GM21528 (cell line): ENCODE data around the gene STMND1.

ENCODE experiments used
- ATAC-seq: cut with Tn5 transposase; IDR thresholded peaks from one replicate; pipeline ENCODE4 v1.9.1; 2021; ENCODE audit warnings: mild to moderate bottlenecking, moderate library complexity; ENCODE audit not compliant: unreplicated experiment, low FRiP score

Gene STMND1

DNA sequence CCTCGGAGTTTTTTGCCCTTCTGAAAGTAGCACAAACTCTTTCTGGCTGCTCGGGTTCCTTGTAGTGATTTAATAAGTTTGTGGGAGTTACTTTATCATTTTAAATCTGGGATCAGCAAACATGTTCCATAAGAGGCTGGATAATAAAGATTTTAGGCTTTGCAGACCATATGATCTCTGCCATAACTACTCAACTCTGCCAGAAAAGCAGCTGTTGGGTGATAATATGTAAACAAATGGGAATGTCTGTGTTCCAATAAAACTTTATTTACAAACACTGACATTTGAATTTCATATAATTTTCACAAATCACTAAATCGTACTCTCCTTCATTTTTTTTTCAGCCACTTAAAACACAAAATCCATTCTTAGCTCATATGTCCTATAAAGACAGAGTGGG, 3.9 kb upstream of the STMND1 start:
- ATAC-seq = no peak

GRCh38 chr6:17098538-17098937, 3.3 kb upstream of the STMND1 start:
- no peak for ATAC-seq

GRCh38 chr6:17099401-17100059, 2.3 kb upstream of the STMND1 start:
- no peak for ATAC-seq

DNA sequence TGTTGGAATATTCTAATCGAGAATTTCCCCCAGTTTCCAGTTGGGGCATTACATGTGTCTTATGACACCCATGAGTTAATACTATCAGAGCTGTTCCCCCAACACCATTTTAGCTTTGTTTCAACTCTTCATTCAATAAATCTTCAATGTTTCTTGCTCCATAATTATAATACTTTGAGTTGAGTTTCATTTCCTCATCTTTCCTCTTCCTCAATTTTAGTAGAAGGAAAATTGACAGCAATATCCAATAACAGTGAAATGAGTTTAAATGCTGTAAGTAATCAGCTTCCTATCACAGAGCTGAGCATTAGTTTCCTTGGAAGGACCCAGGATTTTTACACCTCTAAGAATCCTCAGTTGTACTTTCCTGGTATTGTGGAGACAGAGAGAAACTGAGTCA, 1.0 kb upstream of the STMND1 start:
- ATAC-seq = no peak

DNA sequence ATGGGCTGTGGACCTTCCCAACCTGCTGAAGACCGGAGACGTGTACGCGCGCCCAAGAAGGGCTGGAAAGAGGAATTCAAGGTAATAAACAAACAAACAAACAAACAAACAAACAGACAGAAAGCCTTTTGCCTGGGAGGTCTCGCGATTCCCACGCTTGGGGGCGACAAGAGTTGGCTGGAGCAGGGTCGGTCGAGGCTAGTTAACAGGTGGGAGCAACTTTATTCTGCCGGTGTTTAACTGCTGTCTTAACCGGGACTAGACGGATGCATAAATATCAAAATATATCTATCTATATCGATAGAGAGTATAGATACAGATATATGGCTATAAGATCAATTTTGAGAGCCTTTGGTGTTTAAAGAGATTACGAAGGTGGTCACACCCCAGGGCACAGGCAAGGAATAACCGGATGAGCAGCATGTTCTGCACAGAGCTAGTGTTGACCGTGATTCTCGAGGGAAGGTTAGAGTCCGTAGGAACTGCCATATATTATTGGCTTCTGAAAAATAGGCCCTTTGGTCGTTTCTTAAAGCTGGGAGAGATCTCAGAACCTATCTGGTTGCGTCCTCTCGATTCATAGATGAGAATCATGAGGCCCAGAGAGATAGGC, 514 bp downstream of the STMND1 start:
- no peak for ATAC-seq

- no peak for ATAC-seq
These were observed 1.9 kb downstream of the STMND1 start for GRCh38 chr6:17103715-17104114.

DNA sequence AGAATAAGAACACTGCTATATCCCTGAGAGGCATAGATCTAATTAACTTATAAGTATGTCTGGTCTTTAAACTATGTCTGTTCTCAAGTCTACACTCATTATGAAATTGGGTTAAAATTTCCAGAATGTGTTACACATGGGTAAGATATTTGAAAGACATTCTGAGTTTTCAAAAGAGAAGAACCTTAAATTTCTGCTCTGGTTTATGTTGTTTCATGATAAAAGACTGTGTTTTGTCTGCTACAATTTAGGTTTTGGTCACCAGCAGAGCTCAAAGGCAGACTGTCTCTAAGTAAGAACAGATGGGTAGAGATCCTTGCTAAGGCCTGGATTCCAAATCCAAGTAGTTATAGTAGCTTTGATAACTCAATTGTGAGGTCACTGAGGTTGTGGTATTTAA, 6.0 kb downstream of the STMND1 start:
- ATAC-seq = no peak

GRCh38 chr6:17115251-17116116, 13.6 kb downstream of the STMND1 start:
- ATAC-seq = no peak

- no peak for ATAC-seq
These were observed 14.2 kb downstream of the STMND1 start for GRCh38 chr6:17116117-17116440.

- no peak for ATAC-seq
These were observed 18.2 kb downstream of the STMND1 start for GRCh38 chr6:17120019-17120418.

DNA sequence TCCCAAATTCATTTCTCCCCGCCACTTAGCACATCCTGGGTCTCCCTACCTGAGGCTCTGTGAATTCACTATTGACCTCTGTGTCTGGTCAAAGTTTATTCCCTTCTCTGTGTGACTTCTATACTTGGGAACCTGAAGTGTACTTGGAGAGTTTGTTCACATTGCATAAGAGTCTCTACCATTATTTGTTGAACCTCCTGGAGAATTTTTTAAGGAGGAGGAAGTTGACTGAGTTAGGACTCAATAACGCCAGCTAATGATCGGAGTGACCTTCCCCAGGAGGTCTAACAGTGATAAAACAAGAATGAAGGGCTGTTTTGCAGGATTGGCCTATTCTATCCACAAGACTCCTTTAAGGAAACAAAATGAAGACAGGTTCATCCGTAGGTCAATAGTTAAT, 23.6 kb downstream of the STMND1 start:
- ATAC-seq = no peak

- no peak for ATAC-seq
These were observed 28.9 kb downstream of the STMND1 start for GRCh38 chr6:17130786-17131185.

DNA sequence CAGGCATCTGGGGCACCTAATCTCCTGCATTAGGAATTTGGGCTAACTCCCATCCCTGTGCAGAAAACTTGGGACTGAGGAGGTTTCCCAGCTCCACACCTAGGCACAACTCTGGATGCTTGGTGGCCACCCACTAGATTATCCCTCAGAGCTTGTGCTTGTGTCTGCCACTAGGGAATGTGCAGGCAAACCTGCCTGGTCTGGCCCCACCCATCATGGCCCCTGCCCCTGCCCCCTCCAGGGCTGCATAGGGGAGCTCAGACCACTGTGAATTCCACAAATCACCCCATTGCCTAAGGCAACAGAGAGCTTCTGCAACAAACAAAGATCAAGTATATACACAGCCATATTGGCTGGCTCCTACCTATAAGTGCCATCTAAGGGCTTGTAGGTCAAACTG, 31.1 kb downstream of the STMND1 start:
- no peak for ATAC-seq

DNA sequence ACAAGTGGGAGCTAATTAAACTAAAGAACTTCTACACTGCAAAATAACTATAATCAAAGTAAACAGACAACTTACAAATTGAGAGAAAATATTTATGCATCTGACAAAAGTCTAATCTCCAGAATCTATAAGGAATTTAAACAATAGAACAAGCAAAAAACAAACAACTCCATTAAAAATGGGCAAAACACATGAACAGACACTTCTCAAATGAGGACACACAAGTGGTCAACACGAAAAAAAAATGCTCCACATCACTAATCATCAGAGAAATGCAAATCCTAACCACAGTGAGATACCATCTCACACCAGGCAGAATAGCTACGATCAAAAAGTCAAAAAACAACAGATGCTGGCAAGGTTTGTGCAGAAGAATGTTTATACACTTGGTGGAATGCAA, 36.2 kb downstream of the STMND1 start:
- ATAC-seq = no peak

GRCh38 chr6:17144016-17144415, 42.2 kb downstream of the STMND1 start:
- no peak for ATAC-seq

DNA sequence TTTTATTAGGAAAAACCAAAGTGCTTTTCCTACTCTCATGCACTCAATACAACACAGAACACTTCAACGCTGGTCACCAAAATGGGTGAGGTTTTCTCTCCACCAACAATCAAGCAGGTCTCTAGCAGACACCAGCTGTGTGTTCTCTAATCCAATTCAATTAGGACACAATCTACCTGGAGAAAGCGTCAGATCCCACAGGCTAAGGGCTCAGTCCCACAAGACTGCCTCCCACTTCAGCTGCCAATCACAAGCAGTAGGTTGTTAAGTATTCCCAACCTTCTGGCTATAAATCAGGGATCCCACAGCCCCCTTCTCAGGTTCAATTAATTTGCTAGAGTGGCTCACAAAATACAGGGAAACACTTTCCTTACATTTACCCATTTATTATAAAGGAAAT, 47.7 kb downstream of the STMND1 start:
- no peak for ATAC-seq

DNA sequence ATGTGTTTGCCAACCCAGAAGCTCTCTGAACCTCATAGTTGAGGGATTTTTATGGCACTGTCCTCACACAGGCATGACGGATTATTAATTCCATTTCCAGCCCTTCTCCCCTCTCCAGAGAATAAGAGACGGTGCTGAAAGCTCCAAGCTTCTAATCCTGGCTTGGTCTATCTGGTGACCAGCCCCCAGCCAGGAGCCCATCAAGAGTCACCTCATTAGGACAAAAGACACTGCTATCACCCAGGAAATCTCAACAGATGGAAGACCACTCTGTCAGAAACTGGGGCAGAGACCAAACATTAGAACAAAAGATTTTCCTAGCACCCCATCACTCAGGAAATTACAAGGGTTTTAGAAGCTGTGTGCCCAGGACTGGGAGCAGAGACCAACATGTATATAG, 48.2 kb downstream of the STMND1 start:
- ATAC-seq = no peak

GRCh38 chr6:17151888-17152287, 50.0 kb downstream of the STMND1 start:
- ATAC-seq = no peak

DNA sequence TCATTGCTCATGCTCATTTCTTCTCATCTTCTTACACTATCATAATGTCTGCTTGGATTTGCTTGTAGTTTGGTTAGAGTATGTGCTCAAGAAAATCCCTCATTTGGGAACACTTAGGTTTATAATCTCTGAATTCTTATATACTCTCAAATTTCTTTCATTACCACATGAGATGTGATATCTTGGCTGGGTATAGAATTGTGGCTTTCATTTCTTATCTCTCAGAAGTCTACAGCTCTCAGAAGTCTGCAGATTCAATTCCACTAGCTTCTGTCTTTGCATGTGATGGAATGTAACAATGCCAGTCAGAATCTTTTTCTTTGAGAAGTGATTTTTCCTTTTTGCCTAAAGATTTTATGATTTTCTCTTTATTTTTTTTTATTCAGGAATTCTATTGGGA, 50.9 kb downstream of the STMND1 start:
- ATAC-seq = no peak

- ATAC-seq = no peak
These were observed 54.5 kb downstream of the STMND1 start for GRCh38 chr6:17156112-17156921.

DNA sequence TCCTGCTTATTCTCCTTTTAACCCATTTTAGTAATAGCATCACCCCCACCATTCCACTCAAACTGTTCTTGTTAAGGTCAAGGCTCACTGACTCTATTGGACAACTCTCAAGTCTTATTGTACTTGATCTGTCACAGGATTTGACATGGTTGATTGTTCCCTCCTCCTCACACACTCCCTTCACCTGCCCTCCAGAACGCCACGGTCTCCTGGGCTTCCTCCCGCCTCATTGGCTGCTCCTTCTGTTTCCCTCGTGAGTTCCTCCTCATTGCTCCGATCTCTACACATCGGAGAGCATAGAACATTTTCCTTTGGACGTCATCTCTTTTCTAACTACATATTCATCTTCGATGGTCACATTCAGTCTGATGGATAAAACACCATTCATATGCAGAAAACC, 55.1 kb downstream of the STMND1 start:
- no peak for ATAC-seq
